ENCODE results near the gene GOLGA6L7.

DNA sequence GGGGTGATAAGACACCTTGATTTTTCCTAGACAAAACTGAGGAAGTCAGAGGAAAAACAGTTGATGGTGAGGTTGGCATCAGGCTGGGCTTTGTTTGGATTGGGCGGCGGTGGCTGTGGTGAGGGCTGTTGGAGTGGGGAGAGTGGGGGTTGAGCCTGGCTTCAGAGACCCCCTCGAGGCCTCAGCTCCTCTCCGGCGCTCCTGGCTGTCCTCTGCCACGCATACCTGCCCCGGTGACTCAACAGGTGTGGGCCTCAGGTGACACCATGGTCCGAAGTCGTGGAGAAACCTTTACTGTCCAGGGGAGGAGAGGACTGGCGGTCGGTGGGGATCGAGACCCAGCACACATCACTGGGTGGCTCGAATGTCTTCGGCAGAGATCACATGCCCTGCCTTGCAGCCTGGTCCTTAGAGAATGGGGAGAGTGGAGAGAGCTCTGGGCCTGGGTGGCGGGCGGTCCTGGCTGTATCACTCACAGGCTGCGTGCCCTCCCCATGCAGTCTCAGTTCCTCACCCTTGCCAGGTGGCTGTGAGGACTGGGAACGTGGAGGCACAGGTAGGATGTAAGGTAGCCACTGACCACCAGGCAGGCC is 40.0 kb upstream of the GOLGA6L7 start:
- TF ChIP-seq EP300 (IDR thresholded peaks at IDR 0.05; ENCODE audit: borderline replicate concordance) (no peak), CEBPB (IDR thresholded peaks at IDR 0.05) (no peak), FOXM1 (IDR thresholded peaks at IDR 0.05; ENCODE audit: borderline replicate concordance, low read depth) (no peak)
- TF ChIP-seq, protein P1, sequence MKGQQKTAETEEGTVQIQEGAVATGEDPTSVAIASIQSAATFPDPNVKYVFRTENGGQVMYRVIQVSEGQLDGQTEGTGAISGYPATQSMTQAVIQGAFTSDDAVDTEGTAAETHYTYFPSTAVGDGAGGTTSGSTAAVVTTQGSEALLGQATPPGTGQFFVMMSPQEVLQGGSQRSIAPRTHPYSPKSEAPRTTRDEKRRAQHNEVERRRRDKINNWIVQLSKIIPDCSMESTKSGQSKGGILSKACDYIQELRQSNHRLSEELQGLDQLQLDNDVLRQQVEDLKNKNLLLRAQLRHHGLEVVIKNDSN (IDR thresholded peaks at IDR 0.05) = no peak
